BLaER1 treated with 17β-estradiol and CSF1 and Interleukin-3, amounts not matched to agents 10 nM and 100 nM (cell line): ENCODE results near the gene FOXC1.

ENCODE experiments used
- H3K27ac ChIP-seq, 11 experiments: shearing (Covaris generic); formaldehyde crosslinking; 2 replicates each; pipeline ENCODE4 v1.8.1; 2022
- H3K27me3 ChIP-seq, 11 experiments: shearing (Covaris generic); formaldehyde crosslinking; 2 replicates each; pipeline ENCODE4 v1.8.1; 2022
- H3K36me3 ChIP-seq, 11 experiments: shearing (Covaris generic); formaldehyde crosslinking; 2 replicates each; pipeline ENCODE4 v1.8.1; 2022
- H3K4me1 ChIP-seq, 10 experiments: shearing (Covaris generic); formaldehyde crosslinking; 2 replicates each; pipeline ENCODE4 v1.8.1; 2022
- H3K4me2 ChIP-seq, 11 experiments: shearing (Covaris generic); formaldehyde crosslinking; 2 replicates each; pipeline ENCODE4 v1.8.1; 2022
- H3K4me3 ChIP-seq, 10 experiments: shearing (Covaris generic); formaldehyde crosslinking; 2 replicates each; pipeline ENCODE4 v1.8.1; 2022
- H3K9ac ChIP-seq, 11 experiments: shearing (Covaris generic); formaldehyde crosslinking; 2 replicates each; pipeline ENCODE4 v1.8.1; 2022
- H3K9me3 ChIP-seq, 11 experiments: shearing (Covaris generic); formaldehyde crosslinking; replicated peaks in 1 of 11; 2 replicates each; pipeline ENCODE4 v1.8.1; 2022
- H4K20me1 ChIP-seq, 11 experiments: shearing (Covaris generic); formaldehyde crosslinking; 2 replicates each; pipeline ENCODE4 v1.8.1; 2022
- Cebpa-rat ChIP-seq, 11 experiments: shearing (Covaris generic); IDR thresholded peaks; 2 replicates each; pipeline ENCODE4 v1.8.1; 2022

FOXC1 gene

DNA sequence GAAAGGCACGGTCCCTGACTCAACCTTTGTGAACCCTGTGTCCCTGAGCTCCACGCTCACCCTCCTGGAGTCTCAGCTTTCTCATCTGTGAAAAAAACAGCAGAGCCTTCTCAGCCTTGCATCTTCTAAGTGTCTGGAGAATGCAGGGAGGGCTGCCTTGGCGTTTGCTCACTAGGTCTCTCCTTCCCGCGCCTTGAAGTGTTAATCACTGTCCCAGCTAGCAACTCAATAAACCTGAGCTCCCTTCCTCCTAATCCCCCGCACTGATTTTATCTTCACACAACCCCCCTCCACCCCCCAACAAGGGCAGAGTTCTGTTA lies 34.9 kb upstream of the FOXC1 start:
- H3K4me1 ChIP-seq = peaks cover 22 to 44% (median 37%) of the 10 kb centered on the region in 10 experiments
- H3K4me2 ChIP-seq = peak overlapping the region; percentile 70 to 87 (median 81)
- H3K9me3 ChIP-seq = peaks cover 20 to 24% (median 23%) of the 10 kb centered on the region in 11 experiments
- no peak overlapping the region; a peak in 1 of 20 replicates for H3K4me3 ChIP-seq
- H3K9ac ChIP-seq = peak overlapping the region in 6 of 11 experiments; percentile 36 to 63 (median 55); a peak in 10 of 22 replicates
- H4K20me1 ChIP-seq = no peaks in the 10 kb centered on the region
- H3K27ac ChIP-seq = peak overlapping the region in 3 of 11 experiments; percentile 35 to 58 (median 52); a peak in 3 of 22 replicates
- no peaks in the 10 kb centered on the region for H3K27me3 ChIP-seq
- H3K36me3 ChIP-seq = no peaks in the 10 kb centered on the region
- no peak for TF ChIP-seq Cebpa-rat (IDR thresholded peaks at IDR 0.05)

DNA sequence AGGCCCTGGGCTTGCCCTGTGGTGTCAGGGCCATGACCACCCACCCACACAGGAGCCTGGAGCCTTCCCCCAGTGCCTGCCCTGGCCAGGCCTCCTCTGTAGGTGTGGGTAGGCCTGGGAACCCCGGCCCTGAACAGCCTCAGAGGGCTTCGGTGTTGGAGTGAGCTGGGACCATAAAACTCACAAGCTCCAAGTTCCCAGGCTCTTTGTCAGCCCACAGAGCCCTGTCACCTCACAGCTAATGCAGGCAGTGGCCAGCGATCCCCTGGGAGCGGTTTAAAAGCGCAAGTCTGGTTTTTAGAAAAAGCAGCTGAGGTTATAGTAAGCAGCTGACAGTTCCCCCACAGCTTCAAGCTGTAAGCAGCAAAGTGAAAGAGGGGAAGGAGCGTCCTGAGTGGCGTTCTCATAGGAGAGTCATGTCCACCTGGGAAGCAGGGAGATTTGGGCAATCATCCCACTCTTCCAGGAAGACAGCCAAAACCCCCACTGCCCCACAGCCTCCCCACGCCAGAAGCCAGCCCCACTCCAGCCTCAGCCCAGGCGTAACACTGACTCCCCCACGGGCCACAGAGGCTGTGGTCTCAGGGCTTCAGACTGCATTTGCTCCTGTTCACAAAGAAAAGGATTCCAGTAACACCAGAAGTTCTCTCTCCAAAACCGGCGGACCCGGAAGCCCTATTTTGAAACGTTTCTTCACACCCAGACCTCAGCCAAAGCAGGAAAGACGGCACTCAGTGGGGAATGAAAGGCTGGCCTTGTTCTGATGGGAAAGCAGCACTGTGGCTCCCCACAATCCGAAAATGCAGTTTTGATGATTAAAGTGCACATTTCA lies 34.3 kb upstream of the FOXC1 start:
- peak overlapping the region; percentile 16 to 63 (median 57); a peak in 20 of 22 replicates for H3K9ac ChIP-seq
- peak overlapping the region; percentile 70 to 87 (median 81) for H3K4me2 ChIP-seq
- H3K27ac ChIP-seq = peak overlapping the region in 8 of 11 experiments; percentile 7 to 64 (median 50); a peak in 11 of 22 replicates
- H3K9me3 ChIP-seq = peaks cover 16 to 20% (median 19%) of the 10 kb centered on the region in 11 experiments
- TF ChIP-seq Cebpa-rat (IDR thresholded peaks at IDR 0.05) = no peak
- no peaks in the 10 kb centered on the region for H3K36me3 ChIP-seq
- H4K20me1 ChIP-seq = no peaks in the 10 kb centered on the region
- H3K4me1 ChIP-seq = peaks cover 22 to 44% (median 37%) of the 10 kb centered on the region in 10 experiments
- peak overlapping the region in 7 of 10 experiments; percentile 12 to 46 (median 34); a peak in 8 of 20 replicates for H3K4me3 ChIP-seq
- H3K27me3 ChIP-seq = no peaks in the 10 kb centered on the region

DNA sequence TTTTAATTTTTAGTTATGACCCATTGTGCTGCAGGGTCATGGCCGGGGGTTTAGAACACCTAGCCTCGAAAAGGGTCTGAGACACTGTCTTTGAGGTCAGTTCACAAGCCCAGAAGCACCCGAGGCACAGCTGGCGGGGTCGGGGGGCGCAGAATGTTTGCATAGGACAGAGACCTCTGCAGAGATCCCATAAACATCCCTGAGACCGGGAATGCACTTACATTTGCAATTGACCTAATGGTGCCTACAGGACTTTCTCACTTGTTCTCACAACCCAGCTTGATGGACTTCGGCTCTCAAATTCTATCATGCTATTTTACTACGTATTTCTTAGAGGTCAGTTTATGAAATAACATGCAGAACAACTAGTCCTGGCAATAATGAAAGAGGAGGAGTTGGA lies 33.5 kb upstream of the FOXC1 start:
- peaks cover 9 to 12% (median 11%) of the 10 kb centered on the region in 11 experiments for H3K9me3 ChIP-seq
- TF ChIP-seq Cebpa-rat (IDR thresholded peaks at IDR 0.05) = no peak
- peaks cover 22 to 44% (median 37%) of the 10 kb centered on the region in 10 experiments for H3K4me1 ChIP-seq
- H3K4me2 ChIP-seq = peak overlapping the region; percentile 70 to 87 (median 81)
- H3K4me3 ChIP-seq = no peak overlapping the region
- no peaks in the 10 kb centered on the region for H4K20me1 ChIP-seq
- H3K36me3 ChIP-seq = no peaks in the 10 kb centered on the region
- peak overlapping the region in 5 of 11 experiments; percentile 36 to 63 (median 51); a peak in 6 of 22 replicates for H3K9ac ChIP-seq
- H3K27me3 ChIP-seq = no peaks in the 10 kb centered on the region
- peak overlapping the region in 2 of 11 experiments; percentile 58 to 63; a peak in 1 of 22 replicates for H3K27ac ChIP-seq

DNA sequence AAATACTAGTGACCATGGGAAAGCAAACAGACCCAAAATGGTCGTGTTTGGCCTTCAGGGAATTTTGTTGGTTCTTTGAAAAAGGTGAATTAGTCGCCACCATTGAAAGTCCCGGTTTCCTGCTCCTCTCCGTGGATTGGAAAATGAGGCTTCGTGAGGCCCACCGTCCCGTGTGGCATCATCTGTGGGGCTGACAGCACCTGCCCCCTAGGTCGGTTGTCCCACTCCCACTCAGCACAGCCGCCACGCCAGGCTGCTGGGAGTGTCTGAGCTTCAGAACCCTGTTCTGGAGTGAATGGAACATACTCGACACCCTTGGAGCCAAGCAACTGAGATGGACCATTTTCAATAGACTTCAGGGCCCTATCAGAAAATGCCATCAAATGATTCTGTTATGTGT lies 33.0 kb upstream of the FOXC1 start:
- Histone ChIP-seq H3K4me3 (no peak overlapping the region), H3K27ac (no peak overlapping the region), H3K9ac (no peak overlapping the region), H3K4me1 (peaks cover 22 to 44% (median 37%) of the 10 kb centered on the region in 10 experiments), H3K4me2 (peak overlapping the region in 3 of 11 experiments; percentile 81 to 83 (median 82); a peak in 4 of 22 replicates), H3K36me3 (no peaks in the 10 kb centered on the region), H4K20me1 (no peaks in the 10 kb centered on the region), H3K9me3 (peaks cover 4 to 7% (median 6%) of the 10 kb centered on the region in 11 experiments; a peak in 19 of 22 replicates), H3K27me3 (no peaks in the 10 kb centered on the region)
- TF ChIP-seq Cebpa-rat (IDR thresholded peaks at IDR 0.05) = no peak

DNA sequence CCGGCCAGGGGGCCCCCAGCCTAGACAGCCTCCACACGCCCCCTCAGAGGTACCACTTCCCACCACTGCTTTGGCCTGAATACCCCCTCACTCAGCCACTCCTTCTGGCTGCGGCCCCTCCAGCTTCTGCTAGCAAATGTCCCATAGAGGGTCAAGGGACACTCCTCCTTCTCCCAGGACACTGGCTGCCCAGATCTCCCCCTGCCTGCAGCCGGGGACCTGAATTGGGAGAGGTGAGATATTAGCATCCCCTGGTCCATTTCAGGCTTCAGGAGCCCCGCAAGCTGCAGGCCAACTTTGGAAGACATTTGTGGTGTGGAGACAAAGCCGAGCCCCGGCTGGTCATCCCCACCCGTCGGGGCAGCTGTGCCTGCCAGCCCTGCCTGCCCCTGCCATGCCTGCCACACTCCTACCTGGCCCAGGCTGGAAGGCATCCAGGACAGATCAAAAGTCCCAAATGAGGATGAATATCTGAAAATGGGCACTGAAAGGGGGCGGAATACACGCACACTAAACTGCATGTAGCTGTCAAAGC lies 32.5 kb upstream of the FOXC1 start:
- TF ChIP-seq Cebpa-rat (IDR thresholded peaks at IDR 0.05) = no peak
- Histone ChIP-seq H3K27me3 (no peaks in the 10 kb centered on the region), H3K4me3 (no peak overlapping the region), H3K27ac (no peak overlapping the region), H3K36me3 (no peaks in the 10 kb centered on the region), H4K20me1 (no peaks in the 10 kb centered on the region), H3K4me2 (no peak overlapping the region), H3K9me3 (peaks cover 0 to 2% (median under 1%) of the 10 kb centered on the region in 11 experiments; a peak in 9 of 22 replicates), H3K4me1 (peaks cover 22 to 44% (median 37%) of the 10 kb centered on the region in 10 experiments), H3K9ac (no peak overlapping the region)

DNA sequence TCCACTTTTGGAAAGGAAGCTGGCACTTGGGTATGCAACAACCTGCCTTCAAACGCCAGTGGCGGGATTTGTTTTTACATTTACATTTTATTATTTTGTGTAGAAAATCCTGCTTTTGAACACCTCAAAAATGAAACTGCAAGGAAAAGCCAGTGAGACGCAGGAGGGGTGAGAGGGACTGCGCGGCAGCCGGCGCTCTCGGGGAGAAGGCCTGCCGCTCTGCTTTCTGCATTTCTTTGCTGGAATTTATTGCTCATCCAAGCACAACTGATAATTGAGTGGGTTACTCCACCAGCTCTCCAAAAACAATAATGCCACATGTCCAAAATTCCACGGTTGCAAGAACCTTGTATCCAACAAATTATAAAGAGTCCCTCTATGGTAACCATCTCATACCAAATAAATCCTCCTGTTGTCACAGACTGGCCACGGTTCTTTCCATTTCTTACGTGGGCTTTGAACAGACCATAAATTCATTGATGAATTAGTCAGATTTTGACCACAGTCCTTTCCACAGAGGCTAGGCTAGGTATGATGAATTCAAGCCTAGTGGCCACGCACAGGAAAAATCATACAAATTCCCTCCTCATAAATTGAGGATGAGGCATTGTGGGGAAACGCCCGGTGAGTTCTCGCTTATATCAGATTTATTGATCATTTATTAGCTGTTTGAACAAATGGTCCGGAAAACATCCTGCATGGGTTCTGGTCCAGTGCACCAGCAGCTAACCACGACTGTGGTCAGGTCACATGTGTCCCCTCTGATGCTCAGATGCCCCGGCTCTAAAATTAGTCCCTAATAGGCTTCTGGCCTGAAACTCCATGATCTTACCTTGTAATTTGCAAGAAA lies 31.6 kb upstream of the FOXC1 start:
- Histone ChIP-seq H3K9ac (no peak overlapping the region), H3K36me3 (no peaks in the 10 kb centered on the region), H3K4me2 (peak overlapping the region in 8 of 11 experiments; percentile 35 to 80 (median 54); a peak in 16 of 22 replicates), H4K20me1 (no peaks in the 10 kb centered on the region), H3K27me3 (no peaks in the 10 kb centered on the region), H3K4me1 (peaks cover 22 to 44% (median 37%) of the 10 kb centered on the region in 10 experiments), H3K4me3 (no peak overlapping the region), H3K27ac (no peak overlapping the region), H3K9me3 (no peaks in the 10 kb centered on the region)
- no peak for TF ChIP-seq Cebpa-rat (IDR thresholded peaks at IDR 0.05)

DNA sequence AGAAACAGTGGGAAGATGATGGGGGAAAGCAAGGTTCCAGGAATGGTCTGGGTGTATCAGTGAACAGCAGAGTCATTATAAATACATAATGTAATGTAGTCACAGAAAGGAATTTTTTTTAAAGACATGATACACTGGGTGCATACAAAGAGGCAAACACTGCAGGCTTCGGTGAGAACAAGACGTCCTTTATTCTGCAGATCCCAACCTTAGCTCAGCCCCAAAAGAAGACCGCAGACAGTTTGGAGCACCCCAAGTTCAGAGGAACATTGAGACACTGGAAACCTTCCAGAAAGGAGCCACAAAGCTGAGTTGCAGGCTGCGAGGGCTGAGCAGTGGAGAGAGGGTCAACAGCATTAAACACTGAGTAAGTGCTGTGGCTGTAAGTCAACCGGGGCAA lies 30.6 kb upstream of the FOXC1 start:
- Histone ChIP-seq H3K27me3 (no peaks in the 10 kb centered on the region), H4K20me1 (no peaks in the 10 kb centered on the region), H3K4me1 (peaks cover 20 to 44% (median 37%) of the 10 kb centered on the region in 10 experiments), H3K9ac (no peak overlapping the region), H3K27ac (no peak overlapping the region), H3K36me3 (no peaks in the 10 kb centered on the region), H3K9me3 (no peaks in the 10 kb centered on the region), H3K4me2 (peak overlapping the region in 8 of 11 experiments; percentile 15 to 80 (median 48); a peak in 15 of 22 replicates), H3K4me3 (no peak overlapping the region)
- TF ChIP-seq Cebpa-rat (IDR thresholded peaks at IDR 0.05) = no peak

DNA sequence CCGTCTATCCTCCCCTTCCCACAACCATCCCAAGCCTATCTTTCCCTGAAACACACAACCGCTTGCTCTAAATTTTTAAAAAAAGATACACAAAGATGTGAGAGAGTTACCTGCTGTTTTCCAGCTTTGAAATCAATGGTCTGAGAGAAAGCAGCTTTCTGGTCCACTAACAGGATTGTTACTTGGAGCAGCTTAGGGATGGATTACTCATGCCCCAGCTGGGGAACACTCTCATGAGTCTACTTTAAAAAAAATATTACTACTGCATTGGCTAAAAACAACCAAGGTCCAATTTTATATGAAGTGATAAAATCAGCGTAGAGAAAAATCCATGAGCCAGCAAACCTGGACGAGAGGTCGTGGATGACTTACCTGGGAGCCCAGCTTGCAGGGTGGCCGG lies 29.6 kb upstream of the FOXC1 start:
- no peak for TF ChIP-seq Cebpa-rat (IDR thresholded peaks at IDR 0.05)
- H3K9ac ChIP-seq = no peak overlapping the region
- peaks cover 11 to 34% (median 29%) of the 10 kb centered on the region in 10 experiments for H3K4me1 ChIP-seq
- no peak overlapping the region for H3K27ac ChIP-seq
- H4K20me1 ChIP-seq = no peaks in the 10 kb centered on the region
- H3K9me3 ChIP-seq = no peaks in the 10 kb centered on the region
- no peaks in the 10 kb centered on the region for H3K36me3 ChIP-seq
- no peak overlapping the region for H3K4me3 ChIP-seq
- H3K4me2 ChIP-seq = no peak overlapping the region
- no peaks in the 10 kb centered on the region for H3K27me3 ChIP-seq
